Measurements from ENCODE around the gene USP6.

GRCh38 chr17:5110816-5111215, 5.0 kb upstream of the USP6 start:
- TF ChIP-seq CTCF (IDR thresholded peaks at IDR 0.05; ENCODE audit: low read length) (no peak), EZH2 (IDR thresholded peaks at IDR 0.05; ENCODE audit: borderline replicate concordance, low read length) (no peak)

Data from OCI-LY1 (cell line).